ENCODE results near the gene LMBR1L. TPM values are rescaled to one million over a fixed set of nuclear protein-coding genes. Genes with fewer than 3 reads are reported as not detected.

The LMBR1L gene
- total and polyA plus RNA-seq, 2 of the 8 experiments (the other 6 are each of a cell fraction or from before 2014, with no cell fraction given): 36.6 to 49.6 TPM

- no peak for TF ChIP-seq KDM5A (IDR thresholded peaks at IDR 0.05; ENCODE audit: low read length)
- TF ChIP-seq TAF7 (optimal IDR thresholded peaks at IDR 0.05; ENCODE audit: borderline replicate concordance, low read depth, low read length): no peak
- TF ChIP-seq MAFK (IDR thresholded peaks at IDR 0.05; ENCODE audit: low read depth, low read length): no peak
- no peak for TF ChIP-seq EZH2 (IDR thresholded peaks at IDR 0.05; ENCODE audit: low read depth, low read length, severe bottlenecking)
- no peak for TF ChIP-seq SIRT6 (IDR thresholded peaks at IDR 0.05; ENCODE audit: low read length)
These were observed 49.8 kb upstream of the LMBR1L start (continued) for GRCh38 chr12:49160399-49160798.

All from H1 (cell line).